ENCODE measurements around the gene THAP11.

DNA sequence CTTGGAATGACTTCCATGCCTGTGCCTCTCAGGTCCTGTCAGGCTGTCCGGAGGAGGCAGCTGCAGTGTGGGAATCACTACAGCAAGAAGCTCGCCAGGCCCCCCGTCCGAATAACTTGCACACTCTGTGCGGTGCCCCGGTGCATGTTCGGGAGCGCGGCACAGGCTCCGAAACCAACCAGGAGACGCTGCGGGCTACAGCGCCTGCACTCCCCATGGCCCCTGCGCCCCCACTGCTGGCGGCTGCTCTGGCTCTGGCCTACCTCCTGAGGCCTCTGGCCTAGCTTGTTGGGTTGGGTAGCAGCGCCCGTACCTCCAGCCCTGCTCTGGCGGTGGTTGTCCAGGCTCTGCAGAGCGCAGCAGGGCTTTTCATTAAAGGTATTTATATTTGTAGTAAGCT is 43.9 kb downstream of the THAP11 start:
- no peak for TF ChIP-seq POLR2A (IDR thresholded peaks at IDR 0.05; ENCODE audit: low read depth, low read length)
- TF ChIP-seq POLR2AphosphoS5 (IDR thresholded peaks at IDR 0.05; ENCODE audit: low read depth, low read length): no peak
